Nephron progenitor cell (in vitro differentiated cells): ENCODE measurements around the gene SLX4.

Experiments
- DNase-seq: peaks from one replicate; pipeline ENCODE4 v3.0.0; 2021
- H3K27ac Mint-ChIP-seq: 2 replicates; pipeline ENCODE4 v1.8.0; 2021; ENCODE audit warnings: mild to moderate bottlenecking, moderate library complexity, mixed read lengths
- H3K27me3 Mint-ChIP-seq: 2 replicates; pipeline ENCODE4 v1.8.0; 2021; ENCODE audit warnings: mild to moderate bottlenecking, low read depth, mixed read lengths; ENCODE audit not compliant: poor library complexity
- H3K36me3 Mint-ChIP-seq: 2 replicates; pipeline ENCODE4 v1.8.0; 2021; ENCODE audit warnings: low read depth, mixed read lengths
- H3K4me1 Mint-ChIP-seq: 2 replicates; pipeline ENCODE4 v1.8.0; 2021; ENCODE audit warnings: mixed read lengths
- H3K4me3 Mint-ChIP-seq: 2 replicates; pipeline ENCODE4 v1.8.0; 2021; ENCODE audit warnings: mild to moderate bottlenecking, moderate library complexity, mixed read lengths
- H3K9me3 Mint-ChIP-seq: 2 replicates; pipeline ENCODE4 v1.8.0; 2021; ENCODE audit warnings: mild to moderate bottlenecking, moderate library complexity, mixed read lengths
- CTCF ChIP-seq: fragments of 200-600 bp; sonication (generic); IDR thresholded peaks from 2 replicates; pipeline ENCODE4 v1.5.0; 2021; ENCODE audit warnings: antibody characterized with exemption

Gene SLX4

GRCh38 chr16:3536271-3536731, 75.1 kb downstream of the SLX4 start:
- Mint-ChIP-seq H3K27me3 (no peaks in the 10 kb centered on the region), H3K4me3 (no peak overlapping the region), H3K27ac (no peak overlapping the region), H3K4me1 (peaks cover 6% of the 10 kb centered on the region), H3K9me3 (no peaks in the 10 kb centered on the region), H3K36me3 (peaks cover 72% of the 10 kb centered on the region)
- no peak for DNase-seq
- no peak for TF ChIP-seq CTCF

- peak overlapping the region; percentile 70 for H3K27ac Mint-ChIP-seq
- peaks cover 6% of the 10 kb centered on the region for H3K4me1 Mint-ChIP-seq
- H3K36me3 Mint-ChIP-seq, result peaks cover 72% of the 10 kb centered on the region
- no peak for TF ChIP-seq CTCF
- no peak overlapping the region for H3K4me3 Mint-ChIP-seq
- H3K27me3 Mint-ChIP-seq, result no peaks in the 10 kb centered on the region
- H3K9me3 Mint-ChIP-seq, result peaks cover 2% of the 10 kb centered on the region
- no peak for DNase-seq
These were observed 77.3 kb downstream of the SLX4 start for GRCh38 chr16:3534126-3534525.

DNA sequence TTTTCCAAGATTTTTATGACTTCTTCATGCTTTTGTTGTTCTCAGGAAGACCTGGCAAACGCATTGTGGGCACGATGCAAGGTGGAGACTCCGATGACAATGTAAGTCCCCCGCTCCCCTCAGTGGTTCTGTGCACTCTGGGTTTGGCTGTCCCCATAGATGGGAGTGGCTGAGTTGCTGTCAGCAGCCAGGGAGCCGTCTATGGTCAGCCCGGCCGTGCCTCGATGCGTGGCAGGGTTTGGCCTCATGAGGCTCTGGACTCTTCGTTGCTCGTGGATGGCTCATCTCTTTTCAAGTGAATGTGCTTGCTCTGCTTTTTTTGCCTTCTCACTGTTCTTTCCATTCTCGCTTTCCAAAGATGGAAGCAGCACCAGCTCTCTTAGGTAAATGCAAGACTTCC, 78.7 kb downstream of the SLX4 start:
- Mint-ChIP-seq H3K9me3 (peaks cover 14% of the 10 kb centered on the region), H3K36me3 (peaks cover 86% of the 10 kb centered on the region), H3K4me3 (no peak overlapping the region), H3K27me3 (no peaks in the 10 kb centered on the region), H3K4me1 (peaks cover 6% of the 10 kb centered on the region), H3K27ac (peak overlapping the region; percentile 79)
- TF ChIP-seq CTCF, result no peak
- no peak for DNase-seq
